Panc1 (cell line): ENCODE data around the gene SPATA3. TPM values are rescaled to one million over a fixed set of nuclear protein-coding genes. Genes with fewer than 3 reads are reported as not detected.
"Not testable (repeated sequence)": the region's sequence is repeated elsewhere in the genome, so short reads cannot be mapped to it uniquely, and the experiment has no call there.

ENCODE experiments used
- ATAC-seq: fragments of 200-7000 bp; cut with Tn5 transposase; 2 replicates; pipeline ENCODE4 v1.9.1; 2020; ENCODE audit warnings: mild to moderate bottlenecking, moderate library complexity
- BruUV-seq: library from RNA; stranded (reverse); fragments of 400-500 nt; replicated peaks from 2 replicates; lab custom pipeline; 2021; lab: Mats Ljungman, UMichigan
- CTCF ChIA-PET: fragments of 300-600 bp; sonication (Branson Sonifier 250); formaldehyde crosslinking; loops from one replicate; lab custom pipeline; 2022; ENCODE audit warnings: antibody characterized with exemption; lab: Charles Lee
- POLR2A ChIA-PET: fragments of 300-600 bp; sonication (Branson Sonifier 250); formaldehyde crosslinking; loops from one replicate; lab custom pipeline; 2022; ENCODE audit warnings: antibody characterized with exemption; lab: Charles Lee
- DNase-seq: peaks from one replicate; pipeline ENCODE4 v3.0.0-alpha.2; 2010; ENCODE audit warnings: low read depth, low spot score
- H3K27ac ChIP-seq: 2 replicates; pipeline ENCODE4 v1.5.1; 2011; ENCODE audit warnings: mild to moderate bottlenecking, low read length, inconsistent platforms
- H3K27me3 ChIP-seq: fragments of 200-500 bp; sonication (Bioruptor generic); 2 replicates; pipeline ENCODE4 v1.6.0; 2014; ENCODE audit warnings: low read length, inconsistent platforms; ENCODE audit not compliant: control insufficient read depth, insufficient read depth
- H3K36me3 ChIP-seq: fragments of 200-500 bp; sonication (Bioruptor generic); 2 replicates; pipeline ENCODE4 v1.5.1; 2014; ENCODE audit warnings: inconsistent platforms, mild to moderate bottlenecking, low read length, moderate library complexity; ENCODE audit not compliant: control insufficient read depth, insufficient read depth
- H3K4me1 ChIP-seq: 2 replicates; pipeline ENCODE4 v1.5.1; 2011; ENCODE audit warnings: inconsistent platforms, mild to moderate bottlenecking, low read length, moderate library complexity; ENCODE audit not compliant: control insufficient read depth, insufficient read depth
- H3K4me3 ChIP-seq, 2 experiments: 2 replicates each; pipeline ENCODE4 v1.5.1; 2011 to 2012; ENCODE audit warnings: low read depth in 2 of 2, low read length in 2 of 2, mild to moderate bottlenecking in 2 of 2, inconsistent platforms in 1 of 2, moderate library complexity in 1 of 2
- H3K9me3 ChIP-seq: fragments of 200-500 bp; sonication (Bioruptor generic); 2 replicates; pipeline ENCODE4 v1.5.1; 2014; ENCODE audit warnings: low read depth, mild to moderate bottlenecking, inconsistent platforms, low read length, moderate library complexity; ENCODE audit not compliant: control insufficient read depth, insufficient read depth
- REST ChIP-seq, 2 experiments: IDR thresholded peaks; 2 replicates each; pipeline ENCODE4 v1.6.1; 2011 to 2012; ENCODE audit warnings: low read depth in 2 of 2, control low read depth in 1 of 2, low read length in 1 of 2, mild to moderate bottlenecking in 1 of 2, moderate library complexity in 1 of 2; ENCODE audit not compliant: insufficient read depth in 1 of 2
- in situ Hi-C: cut with HindIII; loops from 2 replicates; pipeline ENCODE4 v1.10.0; 2016; ENCODE audit warnings: low sequenced_read_pairs, low pct_unique_long_range_greater_than_20kb
- intact Hi-C: fragments of 100-400 bp; cut with micrococcal nuclease; formaldehyde crosslinking; loops from one replicate; pipeline ENCODE4 v1.10.0; 2022; ENCODE audit not compliant: unreplicated experiment
- total RNA-seq: library from RNA; stranded (reverse); gene quantifications from one replicate; pipeline ENCODE4 v1.2.1, GENCODE V29; 2021; ENCODE audit not compliant: unreplicated experiment

Gene SPATA3
- total RNA-seq, 1 experiment from 2014 or later = not detected

GRCh38 chr2:231018184-231018583 is 22.3 kb downstream of the SPATA3 start:
- in situ Hi-C loops = no loop called here
- Histone ChIP-seq H3K27ac (no peak overlapping the region), H3K4me3 (no peak overlapping the region), H3K9me3 (no peaks in the 10 kb centered on the region), H3K36me3 (no peaks in the 10 kb centered on the region), H3K27me3 (no peaks in the 10 kb centered on the region), H3K4me1 (no peaks in the 10 kb centered on the region)
- DNase-seq (no peak), ATAC-seq (no peak)
- no TSS peak for BruUV-seq
- CTCF ChIA-PET = no interaction called here
- intact Hi-C loops = no loop called here
- no peak for TF ChIP-seq REST (IDR thresholded peaks at IDR 0.05; ENCODE audit: insufficient read depth in 1 of 2, low read depth in 2 of 2, low read length in 1 of 2)
- POLR2A ChIA-PET = no interaction called here

DNA sequence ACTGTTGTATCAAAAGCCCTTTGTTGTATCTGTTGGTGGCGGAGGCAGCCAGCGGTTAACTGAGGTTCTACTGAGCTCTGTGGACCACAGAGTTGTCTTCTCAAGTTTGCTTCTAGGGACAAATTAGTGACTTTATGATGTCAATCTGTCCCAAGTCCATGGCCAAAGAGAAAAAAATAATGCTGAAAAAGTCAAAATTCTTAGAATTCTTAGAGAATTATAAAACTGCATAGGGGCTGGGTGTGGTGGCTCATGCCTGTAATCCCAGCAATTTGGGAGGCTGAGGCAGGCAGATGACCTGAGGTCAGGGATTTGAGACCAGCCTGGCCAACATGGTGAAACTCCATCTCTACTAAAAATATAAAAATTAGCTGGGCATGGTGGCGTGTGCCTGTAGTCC is 29.1 kb downstream of the SPATA3 start:
- in situ Hi-C loops, DNase-seq, CTCF ChIA-PET, ATAC-seq, BruUV-seq, H3K9me3 ChIP-seq, H3K27me3 ChIP-seq, H3K4me1 ChIP-seq, POLR2A ChIA-PET, H3K36me3 ChIP-seq, H3K4me3 ChIP-seq, intact Hi-C loops, H3K27ac ChIP-seq: not testable (repeated sequence)

- Histone ChIP-seq H3K27ac (no peak overlapping the region), H3K4me1 (no peaks in the 10 kb centered on the region), H3K4me3 (no peak overlapping the region), H3K36me3 (no peaks in the 10 kb centered on the region), H3K27me3 (no peaks in the 10 kb centered on the region), H3K9me3 (no peaks in the 10 kb centered on the region)
- POLR2A ChIA-PET = no interaction called here
- intact Hi-C loops (no loop called here), in situ Hi-C loops (no loop called here)
- no peak for DNase-seq
- no TSS peak for BruUV-seq
- CTCF ChIA-PET = no interaction called here
- no peak for ATAC-seq
- no peak for TF ChIP-seq REST (IDR thresholded peaks at IDR 0.05; ENCODE audit: insufficient read depth in 1 of 2, low read depth in 2 of 2, low read length in 1 of 2)
These were observed 33.0 kb downstream of the SPATA3 start for GRCh38 chr2:231028889-231029288.
